ENCODE data around the gene TMEM87B.

DNA sequence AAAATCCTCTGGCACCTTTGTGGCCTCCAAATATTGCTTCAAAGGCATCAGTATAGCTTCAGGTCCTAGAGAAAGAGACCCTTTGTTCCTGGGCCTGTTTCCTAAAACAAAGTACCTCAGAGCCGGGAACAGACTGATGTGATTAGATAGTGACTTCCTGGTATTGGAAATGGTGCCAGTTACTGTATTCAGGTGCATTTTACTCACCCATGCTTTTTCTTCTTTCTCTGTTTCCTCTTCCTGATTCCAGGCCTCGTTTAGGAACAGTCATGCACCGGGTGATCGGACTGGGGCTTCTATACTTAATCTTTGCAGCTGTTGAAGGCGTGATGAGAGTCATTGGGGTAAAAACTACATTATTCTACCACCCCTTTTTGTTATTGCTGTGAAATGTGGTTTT, 34.3 kb downstream of the TMEM87B start:
- TF ChIP-seq, protein P1, sequence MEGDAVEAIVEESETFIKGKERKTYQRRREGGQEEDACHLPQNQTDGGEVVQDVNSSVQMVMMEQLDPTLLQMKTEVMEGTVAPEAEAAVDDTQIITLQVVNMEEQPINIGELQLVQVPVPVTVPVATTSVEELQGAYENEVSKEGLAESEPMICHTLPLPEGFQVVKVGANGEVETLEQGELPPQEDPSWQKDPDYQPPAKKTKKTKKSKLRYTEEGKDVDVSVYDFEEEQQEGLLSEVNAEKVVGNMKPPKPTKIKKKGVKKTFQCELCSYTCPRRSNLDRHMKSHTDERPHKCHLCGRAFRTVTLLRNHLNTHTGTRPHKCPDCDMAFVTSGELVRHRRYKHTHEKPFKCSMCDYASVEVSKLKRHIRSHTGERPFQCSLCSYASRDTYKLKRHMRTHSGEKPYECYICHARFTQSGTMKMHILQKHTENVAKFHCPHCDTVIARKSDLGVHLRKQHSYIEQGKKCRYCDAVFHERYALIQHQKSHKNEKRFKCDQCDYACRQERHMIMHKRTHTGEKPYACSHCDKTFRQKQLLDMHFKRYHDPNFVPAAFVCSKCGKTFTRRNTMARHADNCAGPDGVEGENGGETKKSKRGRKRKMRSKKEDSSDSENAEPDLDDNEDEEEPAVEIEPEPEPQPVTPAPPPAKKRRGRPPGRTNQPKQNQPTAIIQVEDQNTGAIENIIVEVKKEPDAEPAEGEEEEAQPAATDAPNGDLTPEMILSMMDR (conservative IDR thresholded peaks at IDR 0.05 in 1 of 2, IDR thresholded peaks at IDR 0.05 in 1 of 2; ENCODE audit: low read depth in 1 of 2, low read length in 2 of 2), result no peak
- no peak for TF ChIP-seq EZH2 (IDR thresholded peaks at IDR 0.05; ENCODE audit: low read length, missing control alignments)

Measured in fibroblast of lung (primary cell).